PC-3 (cell line): ENCODE results near the gene TOX3.

Experiments
- EZH2 ChIP-seq: fragments of 300-600 bp; sonication (generic); IDR thresholded peaks from one replicate; pipeline ENCODE4 v1.6.1; 2017; ENCODE audit warnings: antibody characterized with exemption, mild to moderate bottlenecking, low read length; ENCODE audit not compliant: unreplicated experiment
- EZH2phosphoT487 ChIP-seq: fragments of 300-600 bp; sonication (generic); IDR thresholded peaks from 2 replicates; pipeline ENCODE4 v1.6.1; 2018; ENCODE audit warnings: mild to moderate bottlenecking, antibody characterized with exemption, low read length, borderline replicate concordance
- TF ChIP-seq, protein P1 (sequence below): fragments of 300-600 bp; sonication (generic); conservative IDR thresholded peaks from 2 replicates; pipeline ENCODE4 v1.5.1; 2017; ENCODE audit warnings: antibody characterized with exemption, low read depth, mild to moderate bottlenecking, low read length

DNA sequence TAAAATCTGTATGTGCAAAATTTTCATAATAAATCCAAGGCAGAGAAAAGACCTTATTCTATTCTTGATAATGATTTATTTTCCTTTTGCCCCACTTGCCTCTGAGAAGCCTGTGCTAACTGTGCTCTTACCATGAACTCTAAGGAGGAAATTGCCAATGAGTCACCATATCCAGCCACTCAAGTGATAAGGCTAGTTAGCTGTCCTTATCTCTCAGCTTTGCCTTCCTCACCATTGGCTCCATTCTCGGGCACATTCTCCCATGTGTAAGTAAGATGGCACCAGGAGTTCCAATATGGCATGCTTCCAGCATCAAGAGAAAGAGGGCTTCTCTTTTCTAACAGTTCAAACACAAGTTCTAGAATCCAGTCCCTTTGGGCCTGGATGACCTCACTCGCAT lies 142.4 kb downstream of the TOX3 start:
- TF ChIP-seq, protein P1, sequence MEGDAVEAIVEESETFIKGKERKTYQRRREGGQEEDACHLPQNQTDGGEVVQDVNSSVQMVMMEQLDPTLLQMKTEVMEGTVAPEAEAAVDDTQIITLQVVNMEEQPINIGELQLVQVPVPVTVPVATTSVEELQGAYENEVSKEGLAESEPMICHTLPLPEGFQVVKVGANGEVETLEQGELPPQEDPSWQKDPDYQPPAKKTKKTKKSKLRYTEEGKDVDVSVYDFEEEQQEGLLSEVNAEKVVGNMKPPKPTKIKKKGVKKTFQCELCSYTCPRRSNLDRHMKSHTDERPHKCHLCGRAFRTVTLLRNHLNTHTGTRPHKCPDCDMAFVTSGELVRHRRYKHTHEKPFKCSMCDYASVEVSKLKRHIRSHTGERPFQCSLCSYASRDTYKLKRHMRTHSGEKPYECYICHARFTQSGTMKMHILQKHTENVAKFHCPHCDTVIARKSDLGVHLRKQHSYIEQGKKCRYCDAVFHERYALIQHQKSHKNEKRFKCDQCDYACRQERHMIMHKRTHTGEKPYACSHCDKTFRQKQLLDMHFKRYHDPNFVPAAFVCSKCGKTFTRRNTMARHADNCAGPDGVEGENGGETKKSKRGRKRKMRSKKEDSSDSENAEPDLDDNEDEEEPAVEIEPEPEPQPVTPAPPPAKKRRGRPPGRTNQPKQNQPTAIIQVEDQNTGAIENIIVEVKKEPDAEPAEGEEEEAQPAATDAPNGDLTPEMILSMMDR = no peak
- TF ChIP-seq EZH2phosphoT487 = no peak
- no peak for TF ChIP-seq EZH2
